HCT116 (cell line): ENCODE data around the gene SH3TC1. TPM values are rescaled to one million over a fixed set of nuclear protein-coding genes. Genes with fewer than 3 reads are reported as not detected.

ENCODE experiments used
- ATAC-seq: fragments of 200-7000 bp; cut with Tn5 transposase; 2 replicates; pipeline ENCODE4 v1.9.1; 2020; ENCODE audit warnings: mild to moderate bottlenecking, moderate library complexity
- BruUV-seq: library from RNA; stranded (reverse); fragments of 400-500 nt; replicated peaks from 2 replicates; lab custom pipeline; 2021; lab: Mats Ljungman, UMichigan
- CTCF ChIA-PET: fragments of 300-600 bp; sonication (Branson Sonifier 250); formaldehyde crosslinking; loops from one replicate; lab custom pipeline; 2021; ENCODE audit warnings: antibody characterized with exemption; lab: Charles Lee
- POLR2A ChIA-PET: fragments of 300-600, 350-600 bp; sonication (Branson Sonifier 250); formaldehyde crosslinking; loops from one replicate; lab custom pipeline; 2021; ENCODE audit warnings: antibody characterized with exemption; lab: Charles Lee
- RAD21 ChIA-PET, 2 experiments: fragments of 300-600 bp; sonication (Branson Sonifier 250); formaldehyde crosslinking; loops; one replicate each; lab custom pipeline; 2023; ENCODE audit warnings: low total read pairs in 2 of 2; ENCODE audit not compliant: uncharacterized antibody in 2 of 2, unreplicated experiment in 2 of 2, low non-redundant PET in 1 of 2; lab: Charles Lee
- DNase-seq: peaks from one replicate; pipeline ENCODE4 v3.0.0-alpha.2; 2010; ENCODE audit warnings: low read depth, low spot score
- H2AFZ ChIP-seq: fragments of 200-600 bp; shearing (Covaris generic), sonication (generic); 2 replicates; pipeline ENCODE4 v1.6.1; 2017; ENCODE audit warnings: low read depth, mixed run types, mixed read lengths, antibody characterized with exemption, low read length; ENCODE audit not compliant: poor library complexity, severe bottlenecking
- H3K27ac ChIP-seq: 2 replicates; pipeline ENCODE4 v1.5.1; 2012; ENCODE audit warnings: low read depth, low read length
- H3K27me3 ChIP-seq: fragments of 200-600 bp; sonication (generic); 2 replicates; pipeline ENCODE4 v1.6.1; 2016; ENCODE audit warnings: mixed run types, low read length, mixed read lengths; ENCODE audit not compliant: insufficient read depth
- H3K36me3 ChIP-seq, 2 experiments: fragments of 200-500 bp in 1 of 2; fragments of 200-600 bp in 1 of 2; sonication (Bioruptor generic) in 1 of 2; sonication (generic) in 1 of 2; 2 replicates each; pipeline versions ENCODE4 v1.5.1 to v1.6.1; 2014 to 2016; ENCODE audit warnings: low read length in 2 of 2, inconsistent platforms in 1 of 2, mixed read lengths in 1 of 2, mixed run types in 1 of 2; ENCODE audit not compliant: insufficient read depth in 2 of 2, control insufficient read depth in 1 of 2
- H3K4me1 ChIP-seq, 2 experiments: fragments of 200-600 bp in 1 of 2; sonication (generic) in 1 of 2; 2 replicates each; pipeline versions ENCODE4 v1.5.1 to v1.6.1; 2012 to 2017; ENCODE audit warnings: low read length in 2 of 2, inconsistent platforms in 1 of 2, mild to moderate bottlenecking in 1 of 2, mixed read lengths in 1 of 2, mixed run types in 1 of 2, moderate library complexity in 1 of 2; ENCODE audit not compliant: insufficient read depth in 2 of 2, control insufficient read depth in 1 of 2
- H3K4me2 ChIP-seq: fragments of 200-600 bp; sonication (generic); 2 replicates; pipeline ENCODE4 v1.6.1; 2017; ENCODE audit warnings: mixed run types, low read length, mixed read lengths
- H3K4me3 ChIP-seq, 2 experiments: fragments of 200-600 bp in 1 of 2; sonication (generic) in 1 of 2; replicated peaks in 1 of 2; 2 replicates each; pipeline ENCODE4 v1.5.1; 2011 to 2016; ENCODE audit warnings: low read length in 2 of 2, control low read depth in 1 of 2, low read depth in 1 of 2, mild to moderate bottlenecking in 1 of 2, mixed read lengths in 1 of 2, mixed run types in 1 of 2
- H3K79me2 ChIP-seq: fragments of 200-600 bp; sonication (generic); 2 replicates; pipeline ENCODE4 v1.6.1; 2017; ENCODE audit warnings: mild to moderate bottlenecking, mixed run types, low read length, moderate library complexity, mixed read lengths; ENCODE audit not compliant: insufficient read depth
- H3K9ac ChIP-seq: fragments of 200-600 bp; sonication (generic); 2 replicates; pipeline ENCODE4 v1.6.1; 2016; ENCODE audit warnings: low read length, mixed read lengths
- H3K9me2 ChIP-seq: fragments of 200-600 bp; sonication (generic), shearing (Covaris generic); 2 replicates; pipeline ENCODE4 v1.6.1; 2017; ENCODE audit warnings: mixed run types, mild to moderate bottlenecking, moderate library complexity; ENCODE audit not compliant: insufficient read depth
- H3K9me3 ChIP-seq, 2 experiments: fragments of 200-500 bp in 1 of 2; fragments of 200-600 bp in 1 of 2; sonication (Bioruptor generic) in 1 of 2; sonication (generic) in 1 of 2; 2 replicates each; pipeline ENCODE4 v1.6.1; 2014 to 2017; ENCODE audit warnings: low read length in 2 of 2, mixed read lengths in 2 of 2, inconsistent platforms in 1 of 2, low read depth in 1 of 2, mild to moderate bottlenecking in 1 of 2, mixed run types in 1 of 2, moderate library complexity in 1 of 2; ENCODE audit not compliant: control insufficient read depth in 1 of 2, insufficient read depth in 1 of 2
- H4K20me1 ChIP-seq: fragments of 200-600 bp; sonication (generic), shearing (Covaris generic); 2 replicates; pipeline ENCODE4 v1.6.1; 2017; ENCODE audit warnings: mixed run types, mild to moderate bottlenecking, moderate library complexity; ENCODE audit not compliant: insufficient read depth
- EGR1 ChIP-seq: IDR thresholded peaks from 2 replicates; pipeline ENCODE4 v1.6.1; 2012; ENCODE audit warnings: low read depth
- EZH2 ChIP-seq: fragments of 200-600 bp; sonication (generic); IDR thresholded peaks from 2 replicates; pipeline ENCODE4 v1.6.1; 2017; ENCODE audit warnings: antibody characterized with exemption, mixed run types
- EZH2phosphoT487 ChIP-seq: fragments of 200-600 bp; IDR thresholded peaks from 2 replicates; pipeline ENCODE4 v1.6.1; 2018; ENCODE audit warnings: antibody characterized with exemption, borderline replicate concordance
- POLR2AphosphoS5 ChIP-seq: IDR thresholded peaks from 2 replicates; pipeline ENCODE4 v1.6.1; 2011; ENCODE audit warnings: mild to moderate bottlenecking, low read depth, low read length, moderate library complexity
- SRF ChIP-seq: IDR thresholded peaks from 2 replicates; pipeline ENCODE4 v1.6.1; 2012; ENCODE audit warnings: low read depth
- TCF7L2 ChIP-seq: IDR thresholded peaks from 2 replicates; pipeline ENCODE4 v1.7.0; 2011; ENCODE audit warnings: borderline replicate concordance, inconsistent platforms; ENCODE audit not compliant: insufficient read depth, insufficient read length; ENCODE audit errors: extremely low read depth
- ZFX ChIP-seq: fragments of 450-650 bp; IDR thresholded peaks from 2 replicates; pipeline ENCODE4 v1.6.1; 2017
- intact Hi-C: fragments of 100-400 bp; cut with micrococcal nuclease; formaldehyde crosslinking; loops from 2 replicates; pipeline ENCODE4 v1.10.0; 2022
- total RNA-seq: library from RNA; stranded (reverse); gene quantifications from one replicate; pipeline ENCODE4 v1.2.1, GENCODE V29; 2021; ENCODE audit not compliant: unreplicated experiment
- TF ChIP-seq, protein P1 (sequence below): IDR thresholded peaks from 2 replicates; pipeline ENCODE4 v1.6.1; 2011; ENCODE audit warnings: mild to moderate bottlenecking, low read length, moderate library complexity; ENCODE audit not compliant: insufficient replicate concordance; ENCODE audit errors: extremely low read depth
- TF ChIP-seq, protein P2 (sequence below): IDR thresholded peaks from 2 replicates; pipeline ENCODE4 v1.6.1; 2012
- TF ChIP-seq, protein P3 (sequence below): IDR thresholded peaks from 2 replicates; pipeline ENCODE4 v1.6.1; 2012; ENCODE audit warnings: low read depth

Gene SH3TC1
- total RNA-seq, 1 experiment from 2014 or later: 12.5 TPM

DNA sequence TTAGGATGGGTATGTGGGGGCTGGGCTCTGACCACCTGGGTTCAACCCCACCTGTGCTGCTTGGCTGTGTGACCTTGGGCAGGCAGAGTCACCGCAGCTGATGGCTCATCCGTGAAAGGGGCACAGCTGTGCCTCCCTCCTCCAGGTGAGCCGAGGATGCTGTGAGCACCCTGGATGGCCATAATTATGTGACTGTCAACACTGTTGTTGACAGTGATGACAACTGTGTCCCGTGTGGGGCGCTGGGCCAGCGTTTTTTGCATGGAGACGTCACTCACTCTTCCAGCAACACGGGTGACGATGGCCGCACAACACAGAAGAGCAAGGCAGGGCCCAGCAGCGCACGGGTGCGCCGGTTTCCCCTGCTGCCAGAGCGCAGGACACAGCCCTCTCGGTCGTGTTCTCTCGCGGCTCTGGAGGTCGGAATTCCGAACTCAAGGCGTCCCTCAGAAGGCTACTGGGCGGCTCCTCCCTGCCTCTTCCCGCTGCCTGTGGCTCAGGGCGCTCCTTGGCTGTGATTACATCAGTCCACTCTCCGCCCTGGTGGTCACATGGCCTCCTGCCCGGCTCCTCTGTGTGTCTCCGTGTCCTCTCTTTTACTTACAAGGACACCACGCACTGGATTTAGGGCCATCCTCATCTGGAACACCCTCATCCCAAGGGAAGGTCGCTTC is 1.3 kb downstream of the SH3TC1 start:
- TF ChIP-seq, protein P1, sequence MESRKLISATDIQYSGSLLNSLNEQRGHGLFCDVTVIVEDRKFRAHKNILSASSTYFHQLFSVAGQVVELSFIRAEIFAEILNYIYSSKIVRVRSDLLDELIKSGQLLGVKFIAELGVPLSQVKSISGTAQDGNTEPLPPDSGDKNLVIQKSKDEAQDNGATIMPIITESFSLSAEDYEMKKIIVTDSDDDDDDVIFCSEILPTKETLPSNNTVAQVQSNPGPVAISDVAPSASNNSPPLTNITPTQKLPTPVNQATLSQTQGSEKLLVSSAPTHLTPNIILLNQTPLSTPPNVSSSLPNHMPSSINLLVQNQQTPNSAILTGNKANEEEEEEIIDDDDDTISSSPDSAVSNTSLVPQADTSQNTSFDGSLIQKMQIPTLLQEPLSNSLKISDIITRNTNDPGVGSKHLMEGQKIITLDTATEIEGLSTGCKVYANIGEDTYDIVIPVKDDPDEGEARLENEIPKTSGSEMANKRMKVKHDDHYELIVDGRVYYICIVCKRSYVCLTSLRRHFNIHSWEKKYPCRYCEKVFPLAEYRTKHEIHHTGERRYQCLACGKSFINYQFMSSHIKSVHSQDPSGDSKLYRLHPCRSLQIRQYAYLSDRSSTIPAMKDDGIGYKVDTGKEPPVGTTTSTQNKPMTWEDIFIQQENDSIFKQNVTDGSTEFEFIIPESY: no peak
- TF ChIP-seq EZH2: no peak
- no peak for TF ChIP-seq EZH2phosphoT487
- TF ChIP-seq EGR1: no peak
- TF ChIP-seq SRF: no peak
- 0 out of 2 replicates have a peak, but pooled peaks have one; percentile 14 for TF ChIP-seq POLR2AphosphoS5
- TF ChIP-seq, all 23 proteins: peak for 1
- CTCF ChIA-PET: no interaction called here
- peak overlapping the region; percentile 89 for H3K4me2 ChIP-seq
- no peaks in the 10 kb centered on the region for H3K9me2 ChIP-seq
- RAD21 ChIA-PET: no interaction called here
- intact Hi-C loops: no loop called here
- DNase-seq: no peak
- POLR2A ChIA-PET: interaction anchor here (1.5 kb wide), 1 partner anchor 14 kb away, joined by 3 read pairs; no protein-coding TSS in a partner anchor
- no TSS peak for BruUV-seq
- no peaks in the 10 kb centered on the region for H3K27me3 ChIP-seq
- no peaks in the 10 kb centered on the region for H3K36me3 ChIP-seq
- ATAC-seq: no peak
- H3K9me3 ChIP-seq: no peaks in the 10 kb centered on the region
- no peak overlapping the region for H2AFZ ChIP-seq
- H3K27ac ChIP-seq: peak overlapping the region; percentile 67; the same call in 1 of the 2 replicates
- peak overlapping the region in 1 of 2 experiments; percentile 52; a peak in 2 of 4 replicates for H3K4me3 ChIP-seq
- no peaks in the 10 kb centered on the region for H4K20me1 ChIP-seq
- peaks cover 22 to 37% of the 10 kb centered on the region in 2 experiments for H3K4me1 ChIP-seq
- no peaks in the 10 kb centered on the region for H3K79me2 ChIP-seq
- H3K9ac ChIP-seq: no peak overlapping the region

DNA sequence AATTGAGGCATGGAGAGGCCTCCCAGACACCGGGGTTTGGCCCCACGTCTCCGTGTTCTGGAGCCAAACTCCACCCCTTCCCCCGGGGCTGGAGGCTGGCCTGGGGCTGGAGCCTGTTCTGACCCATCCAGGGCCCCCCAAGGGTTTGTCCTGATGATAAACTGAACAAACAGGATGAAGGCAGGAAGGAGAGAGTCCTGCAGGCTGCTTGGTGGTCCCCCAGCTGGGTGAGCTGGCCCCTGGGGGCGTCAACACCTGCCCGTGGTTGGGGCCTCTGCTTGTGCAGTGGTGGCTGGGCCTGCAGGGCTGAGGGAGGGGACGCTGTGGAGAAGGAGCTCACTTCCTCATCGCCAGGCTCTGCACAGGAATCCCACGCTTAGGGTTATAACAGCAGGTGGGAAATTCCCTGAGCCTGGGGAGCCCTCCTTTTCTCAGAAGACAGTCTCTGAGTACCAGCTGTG is 2.3 kb downstream of the SH3TC1 start:
- H3K4me1 ChIP-seq: peaks cover 22 to 39% of the 10 kb centered on the region in 2 experiments
- no peak for ATAC-seq
- H3K4me2 ChIP-seq: no peak overlapping the region
- no TSS peak for BruUV-seq
- H3K4me3 ChIP-seq: no peak overlapping the region
- POLR2A ChIA-PET: no interaction called here
- TF ChIP-seq, protein P2, sequence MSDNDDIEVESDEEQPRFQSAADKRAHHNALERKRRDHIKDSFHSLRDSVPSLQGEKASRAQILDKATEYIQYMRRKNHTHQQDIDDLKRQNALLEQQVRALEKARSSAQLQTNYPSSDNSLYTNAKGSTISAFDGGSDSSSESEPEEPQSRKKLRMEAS: no peak
- TF ChIP-seq TCF7L2 (no peak), ZFX (no peak)
- TF ChIP-seq, protein P3, sequence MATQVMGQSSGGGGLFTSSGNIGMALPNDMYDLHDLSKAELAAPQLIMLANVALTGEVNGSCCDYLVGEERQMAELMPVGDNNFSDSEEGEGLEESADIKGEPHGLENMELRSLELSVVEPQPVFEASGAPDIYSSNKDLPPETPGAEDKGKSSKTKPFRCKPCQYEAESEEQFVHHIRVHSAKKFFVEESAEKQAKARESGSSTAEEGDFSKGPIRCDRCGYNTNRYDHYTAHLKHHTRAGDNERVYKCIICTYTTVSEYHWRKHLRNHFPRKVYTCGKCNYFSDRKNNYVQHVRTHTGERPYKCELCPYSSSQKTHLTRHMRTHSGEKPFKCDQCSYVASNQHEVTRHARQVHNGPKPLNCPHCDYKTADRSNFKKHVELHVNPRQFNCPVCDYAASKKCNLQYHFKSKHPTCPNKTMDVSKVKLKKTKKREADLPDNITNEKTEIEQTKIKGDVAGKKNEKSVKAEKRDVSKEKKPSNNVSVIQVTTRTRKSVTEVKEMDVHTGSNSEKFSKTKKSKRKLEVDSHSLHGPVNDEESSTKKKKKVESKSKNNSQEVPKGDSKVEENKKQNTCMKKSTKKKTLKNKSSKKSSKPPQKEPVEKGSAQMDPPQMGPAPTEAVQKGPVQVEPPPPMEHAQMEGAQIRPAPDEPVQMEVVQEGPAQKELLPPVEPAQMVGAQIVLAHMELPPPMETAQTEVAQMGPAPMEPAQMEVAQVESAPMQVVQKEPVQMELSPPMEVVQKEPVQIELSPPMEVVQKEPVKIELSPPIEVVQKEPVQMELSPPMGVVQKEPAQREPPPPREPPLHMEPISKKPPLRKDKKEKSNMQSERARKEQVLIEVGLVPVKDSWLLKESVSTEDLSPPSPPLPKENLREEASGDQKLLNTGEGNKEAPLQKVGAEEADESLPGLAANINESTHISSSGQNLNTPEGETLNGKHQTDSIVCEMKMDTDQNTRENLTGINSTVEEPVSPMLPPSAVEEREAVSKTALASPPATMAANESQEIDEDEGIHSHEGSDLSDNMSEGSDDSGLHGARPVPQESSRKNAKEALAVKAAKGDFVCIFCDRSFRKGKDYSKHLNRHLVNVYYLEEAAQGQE: no peak
- RAD21 ChIA-PET: no interaction called here
- H3K27me3 ChIP-seq: no peaks in the 10 kb centered on the region
- no peaks in the 10 kb centered on the region for H3K36me3 ChIP-seq
- no peak overlapping the region for H3K9ac ChIP-seq
- H3K27ac ChIP-seq: no peak overlapping the region
- intact Hi-C loops: no loop called here
- no peaks in the 10 kb centered on the region for H3K9me3 ChIP-seq
- CTCF ChIA-PET: no interaction called here
- H2AFZ ChIP-seq: no peak overlapping the region
- no peaks in the 10 kb centered on the region for H3K79me2 ChIP-seq
- no peaks in the 10 kb centered on the region for H4K20me1 ChIP-seq
- no peaks in the 10 kb centered on the region for H3K9me2 ChIP-seq
- DNase-seq: no peak
